Uterus (tissue), 2 donors: ENCODE data around the gene KPNA4.

Experiments
- CTCF ChIP-seq, 4 experiments: fragments of 200-600 bp in 2 of 4; fragments of 450-650 bp in 2 of 4; sonication (generic) in 2 of 4; IDR thresholded peaks; one replicate each; pipeline ENCODE4 v1.5.1; 2016 to 2019; ENCODE audit warnings: antibody characterized with exemption in 4 of 4, mild to moderate bottlenecking in 2 of 4, moderate library complexity in 1 of 4
- POLR2A ChIP-seq, 2 donors: fragments of 450-650 bp; IDR thresholded peaks; one replicate each; pipeline ENCODE4 v1.6.1; 2016; ENCODE audit warnings: antibody characterized with exemption in 2 of 2, mild to moderate bottlenecking in 1 of 2, moderate library complexity in 1 of 2

DNA sequence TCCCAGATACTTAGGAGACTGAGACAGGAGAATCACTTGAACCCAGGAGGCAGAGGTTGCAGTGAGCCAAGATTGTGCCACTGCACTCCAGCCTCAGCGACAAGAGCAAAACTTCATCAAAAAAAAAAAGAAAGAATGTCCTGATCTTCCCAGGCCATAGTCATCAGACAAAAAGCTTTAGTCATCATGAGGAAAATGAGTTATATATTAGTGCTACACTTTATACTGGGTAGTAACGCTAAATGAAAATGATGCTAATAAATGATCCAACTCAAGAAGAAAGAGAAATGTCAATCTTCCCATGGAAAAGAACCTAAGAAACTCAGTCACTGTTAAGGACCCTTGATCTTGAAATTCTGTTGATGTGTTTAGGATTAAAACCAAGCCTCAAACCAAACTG is 89.5 kb downstream of the KPNA4 start:
- TF ChIP-seq POLR2A (IDR thresholded peaks at IDR 0.05) (no peak), CTCF (IDR thresholded peaks at IDR 0.05) (no peak)
